GM18519 (cell line): ENCODE measurements around the gene SPHKAP.
A peak's percentile ranks its signal among the peaks of the same experiment; 100 is the strongest.
"Not testable (repeated sequence)": the region's sequence is repeated elsewhere in the genome, so short reads cannot be mapped to it uniquely, and the experiment has no call there.

Experiments used
- ATAC-seq: cut with Tn5 transposase; IDR thresholded peaks from one replicate; pipeline ENCODE4 v1.9.1; 2021; ENCODE audit warnings: mild to moderate bottlenecking, moderate library complexity; ENCODE audit not compliant: unreplicated experiment, low FRiP score

The SPHKAP gene

DNA sequence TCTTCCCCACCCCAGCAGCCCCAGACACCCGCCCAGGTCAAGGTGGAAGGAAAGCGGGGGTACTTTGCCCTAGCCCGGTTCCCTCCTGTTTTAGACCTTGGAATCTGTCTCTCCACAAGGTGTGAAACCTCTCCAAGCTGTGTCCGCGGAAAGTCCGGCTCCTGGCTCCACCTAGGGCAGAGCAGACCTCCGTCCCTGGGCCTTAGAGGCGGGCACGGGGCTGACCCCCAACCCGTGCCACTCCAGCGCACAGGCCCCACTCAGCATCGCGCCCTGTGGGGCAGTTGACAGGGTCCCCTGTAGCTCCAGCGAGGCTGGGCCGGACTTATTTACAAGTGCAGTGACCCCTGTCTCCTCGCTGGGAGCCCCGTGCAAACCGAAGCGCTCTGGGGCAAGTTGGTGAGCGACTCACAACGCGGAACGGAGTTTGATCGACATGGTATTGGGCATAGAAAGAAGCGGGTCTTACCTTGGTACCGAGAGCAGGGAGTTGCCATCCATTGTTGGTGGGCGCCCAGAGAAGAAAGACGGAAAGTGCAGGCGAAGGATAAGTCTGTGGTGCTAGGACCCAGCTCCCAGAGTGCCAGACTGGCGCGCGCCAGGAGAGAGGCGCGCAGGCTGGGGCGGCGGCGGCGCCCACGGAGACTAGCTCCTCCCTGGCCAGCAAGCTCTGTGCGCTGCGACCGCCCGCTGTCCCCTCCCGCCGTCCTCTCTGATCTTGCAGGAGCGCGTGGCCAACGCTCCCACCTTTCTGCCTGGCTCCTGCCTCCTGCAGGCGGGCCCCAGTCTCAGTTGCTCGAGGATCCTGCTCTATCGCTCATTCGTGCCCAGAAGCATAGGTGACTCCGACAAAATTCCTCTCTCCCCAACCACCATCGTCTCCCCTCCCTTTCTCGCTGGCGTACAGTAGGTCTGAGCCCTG lies at the start of gene SPHKAP:
SPHKAP (minus strand) TSS at position 590 of the 922 bp plus-strand sequence; CDS start at position 501, 89 bp downstream.
- no peak for ATAC-seq

DNA sequence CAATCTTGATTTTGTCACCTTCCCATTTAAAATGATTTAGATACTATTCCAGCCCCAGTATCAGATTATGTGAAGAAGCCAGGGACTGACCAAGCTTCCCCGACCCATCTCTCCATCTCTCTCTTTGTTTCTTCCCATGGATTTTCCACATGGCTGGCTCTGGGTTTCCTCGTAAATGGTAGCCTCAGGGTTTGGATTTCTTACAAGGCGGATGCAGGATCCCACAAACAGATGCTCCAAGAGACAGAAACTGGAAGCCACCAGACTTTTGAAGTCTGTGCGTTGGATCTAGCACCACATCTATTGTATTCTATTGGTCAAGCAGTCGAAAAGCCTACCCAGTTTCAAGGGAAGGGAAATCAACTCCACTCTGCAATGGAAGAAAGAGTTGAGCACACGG lies 46.0 kb upstream of the SPHKAP start:
- no peak for ATAC-seq

GRCh38 chr2:228224410-228224809 lies 42.9 kb upstream of the SPHKAP start:
- no peak for ATAC-seq

GRCh38 chr2:228218593-228218992 lies 37.1 kb upstream of the SPHKAP start:
- ATAC-seq: not testable (repeated sequence)

DNA sequence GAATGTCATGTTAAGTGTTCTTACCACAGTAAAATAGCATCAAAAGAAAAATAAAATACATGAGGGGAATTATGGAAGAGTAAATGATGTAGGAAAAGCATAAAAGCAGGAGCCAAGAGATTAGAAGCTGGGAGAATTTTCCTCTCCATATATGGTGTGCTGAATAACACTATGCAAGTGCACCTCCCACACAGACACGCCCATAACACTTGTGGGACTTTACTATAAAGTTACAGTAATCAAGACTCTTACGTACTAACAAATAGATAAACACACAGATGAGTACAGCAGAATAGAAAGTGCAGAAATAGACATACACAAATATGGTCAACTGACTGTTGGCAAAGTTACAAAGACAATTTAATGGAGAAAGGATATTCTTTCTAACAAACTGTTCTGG lies 16.0 kb upstream of the SPHKAP start:
- no peak for ATAC-seq

DNA sequence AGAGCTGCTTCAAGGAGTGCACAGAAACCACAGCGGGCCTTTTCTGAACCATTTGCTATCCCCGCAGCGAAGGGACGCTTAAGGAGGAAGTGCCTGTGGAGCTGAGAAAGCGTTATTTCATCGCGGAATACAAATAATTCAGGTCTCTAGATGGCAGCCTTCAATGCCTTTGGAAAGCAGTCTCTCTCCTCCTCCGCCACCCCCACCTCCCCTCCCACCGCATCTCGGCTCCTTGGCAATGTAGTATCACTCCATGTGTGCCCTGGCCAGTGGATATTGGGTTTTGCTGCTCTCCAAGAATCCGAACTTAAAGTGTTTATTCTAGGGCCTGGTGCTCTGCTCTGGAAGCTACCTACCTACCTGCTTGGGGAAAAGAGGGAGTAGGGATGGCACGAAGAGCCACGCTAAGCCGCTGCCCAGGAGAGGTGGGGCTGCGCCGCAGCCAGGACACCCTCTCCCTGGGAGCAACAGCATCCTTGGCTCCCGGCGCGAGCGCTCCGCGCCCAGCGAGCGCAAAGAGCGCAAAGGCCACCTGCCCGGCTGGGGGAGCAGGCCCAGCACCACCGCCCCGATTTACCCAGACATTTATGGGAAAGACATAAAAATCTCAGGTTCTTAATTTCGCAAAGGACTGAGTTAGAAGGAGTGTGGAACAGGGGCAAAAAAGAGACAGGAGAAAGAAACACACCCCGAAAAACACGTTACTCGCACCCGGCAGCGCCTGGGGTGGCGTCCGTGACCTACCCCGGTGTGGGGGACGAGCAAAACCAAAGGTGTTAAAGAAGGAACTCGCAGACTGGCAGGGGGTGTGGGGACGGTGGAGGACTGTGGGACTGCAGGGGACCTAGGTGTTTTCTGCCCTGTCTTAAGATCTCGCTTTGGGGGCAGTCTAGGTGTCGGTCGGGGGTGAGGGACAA lies 1.0 kb downstream of the SPHKAP start:
- ATAC-seq: no peak

DNA sequence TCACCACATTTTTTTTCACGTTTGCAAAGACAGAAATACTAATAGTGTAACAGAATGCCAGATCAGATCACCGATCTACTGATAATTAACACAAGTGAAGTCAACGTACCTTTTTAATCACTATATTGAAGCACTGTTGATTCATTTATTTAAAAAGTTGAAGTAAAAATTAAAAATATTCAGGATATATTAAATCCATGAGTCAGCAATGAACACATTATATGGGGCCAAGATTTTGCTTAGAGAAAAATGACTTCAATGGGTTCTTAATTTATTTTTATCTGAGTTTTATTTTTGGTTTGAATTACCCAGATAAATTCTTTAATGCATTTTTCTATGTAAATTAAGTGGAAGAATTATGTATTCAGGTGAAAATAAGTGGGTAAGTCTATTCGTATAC lies 14.2 kb downstream of the SPHKAP start:
- no peak for ATAC-seq

- no peak for ATAC-seq
These were observed 16.8 kb downstream of the SPHKAP start for GRCh38 chr2:228164718-228165117.

DNA sequence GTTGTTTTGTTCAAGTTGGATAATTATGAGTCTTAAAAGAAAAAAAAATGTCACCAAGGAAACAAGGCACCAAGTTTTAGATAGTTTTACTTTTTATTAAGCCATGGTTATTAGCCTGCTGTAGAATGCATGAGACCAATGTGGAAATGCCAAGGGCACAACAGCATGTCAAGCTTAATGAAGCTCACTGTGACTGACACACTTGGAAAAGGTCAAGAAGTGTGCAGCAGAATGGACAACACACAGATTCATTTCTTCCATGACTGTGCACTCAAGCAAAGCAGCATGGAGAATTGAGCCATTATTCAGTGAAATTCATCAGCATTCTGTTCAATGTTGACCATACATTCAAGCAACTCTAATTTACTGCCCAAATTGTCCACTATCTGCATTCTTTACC lies 23.6 kb downstream of the SPHKAP start:
- ATAC-seq: no peak

GRCh38 chr2:228144961-228145360 lies 36.5 kb downstream of the SPHKAP start:
- no peak for ATAC-seq

GRCh38 chr2:228140934-228141528 lies 40.5 kb downstream of the SPHKAP start:
- ATAC-seq: peak; percentile 97

DNA sequence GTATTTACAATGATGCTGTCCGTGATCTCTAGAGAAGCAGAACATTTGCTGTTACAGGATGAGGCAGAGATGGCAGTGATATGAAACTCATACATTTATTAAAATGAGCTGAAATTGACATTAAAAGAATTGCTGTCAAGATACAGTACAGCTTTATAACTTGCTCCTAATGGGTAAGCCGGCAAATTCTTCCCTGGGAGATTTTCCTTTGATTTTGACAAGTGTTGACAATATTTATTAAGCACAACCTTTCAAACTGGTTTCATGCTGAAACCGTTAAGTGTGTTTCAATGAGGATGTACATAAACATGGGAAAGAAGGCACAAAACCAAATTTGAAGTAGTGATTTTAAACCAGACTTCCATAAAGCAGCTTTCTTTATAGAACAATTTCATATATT lies 45.5 kb downstream of the SPHKAP start:
- ATAC-seq: no peak

DNA sequence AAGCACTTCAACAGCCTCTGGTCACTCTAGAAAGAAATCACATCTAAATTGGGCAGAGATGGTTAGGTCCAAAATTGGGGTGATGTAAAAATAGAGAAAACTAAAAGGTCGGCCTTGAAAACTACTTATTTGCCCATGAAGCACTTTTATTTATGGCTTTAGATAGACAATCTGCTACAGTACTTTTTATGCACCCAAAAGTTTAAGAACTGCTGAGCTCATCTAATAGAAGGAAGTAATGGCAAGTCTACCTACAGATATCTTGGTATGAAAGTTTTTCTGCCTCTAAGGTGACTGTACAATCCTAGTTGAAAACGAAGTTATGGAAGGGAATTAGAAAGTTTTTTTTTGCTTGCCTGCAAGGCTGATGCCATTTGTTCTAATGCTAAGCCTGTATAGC lies 46.2 kb downstream of the SPHKAP start:
- ATAC-seq: no peak

DNA sequence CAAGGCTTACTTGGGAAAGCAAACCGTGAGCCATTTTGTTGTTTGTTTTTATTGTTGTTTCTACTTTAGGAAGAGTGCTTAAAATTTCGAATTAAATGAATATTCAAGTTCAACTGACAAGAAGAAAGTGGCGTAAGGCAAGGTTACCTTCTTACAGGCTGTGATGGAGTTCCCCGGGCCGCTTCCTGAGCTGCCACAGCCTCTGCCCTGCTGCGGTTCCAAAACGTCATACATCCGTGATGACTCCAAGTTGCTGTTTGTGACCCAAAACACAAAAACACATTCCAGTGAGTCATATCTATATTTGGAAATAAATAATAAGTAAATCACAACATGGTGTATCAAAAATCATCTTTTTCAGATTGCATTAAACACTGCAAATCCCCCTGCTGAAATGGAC lies 49.7 kb downstream of the SPHKAP start:
- ATAC-seq: no peak

DNA sequence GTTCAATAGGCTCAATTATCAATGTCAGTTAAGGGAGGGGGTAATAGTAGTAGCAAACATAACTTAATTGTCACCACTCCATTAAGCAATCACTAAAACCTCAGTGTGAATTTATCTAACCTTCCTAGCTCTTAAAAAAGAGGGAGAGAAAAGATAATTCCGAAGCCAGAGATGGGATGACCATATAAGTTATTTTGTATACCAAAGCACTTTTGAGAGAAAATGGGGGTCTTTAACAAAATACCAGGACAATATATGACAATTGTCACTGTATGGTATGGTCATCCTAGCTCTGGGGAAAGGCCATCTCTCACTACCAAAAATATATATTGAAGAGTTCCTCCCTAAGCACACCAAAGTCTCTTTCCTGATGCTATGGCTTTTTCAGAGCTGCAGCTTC lies 55.1 kb downstream of the SPHKAP start:
- ATAC-seq: no peak

GRCh38 chr2:228118940-228119339 lies 62.5 kb downstream of the SPHKAP start:
- ATAC-seq: no peak

- no peak for ATAC-seq
These were observed 73.6 kb downstream of the SPHKAP start for GRCh38 chr2:228107846-228108245.

DNA sequence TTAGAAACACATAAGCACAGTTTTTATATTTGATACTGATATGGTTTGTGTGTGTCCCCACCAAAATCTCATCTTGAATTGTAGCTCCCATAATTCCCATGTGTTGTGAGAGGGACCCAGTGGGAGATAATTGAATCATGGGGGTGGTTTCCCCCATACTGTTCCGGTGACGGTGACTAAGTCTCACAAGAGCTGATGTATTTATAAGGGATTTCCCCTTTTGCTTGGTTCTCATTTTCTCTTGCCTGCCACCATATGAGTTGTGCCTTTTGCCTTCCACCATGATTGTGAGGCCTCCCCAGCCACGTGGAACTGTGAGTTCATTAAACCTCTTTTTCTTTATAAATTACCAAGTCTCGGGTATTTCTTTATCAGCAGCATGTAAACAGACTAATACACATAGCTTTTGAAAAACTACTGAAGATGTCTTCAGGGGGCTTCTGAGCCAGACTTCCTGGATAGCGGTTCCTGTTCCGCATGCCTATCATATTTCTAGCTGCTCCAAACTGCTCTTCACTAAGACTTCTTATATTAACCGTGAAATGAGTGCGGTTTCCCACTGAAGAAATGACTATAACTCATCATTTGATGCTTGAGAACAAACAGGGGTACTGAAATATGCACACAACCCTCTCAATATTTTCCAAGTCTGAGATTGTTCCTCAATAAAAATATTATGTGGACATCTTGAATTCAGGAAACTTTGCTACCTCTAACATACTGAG lies 75.8 kb downstream of the SPHKAP start:
- ATAC-seq: no peak

GRCh38 chr2:228104215-228104614 lies 77.3 kb downstream of the SPHKAP start:
- ATAC-seq: no peak

GRCh38 chr2:228103379-228103778 lies 78.1 kb downstream of the SPHKAP start:
- ATAC-seq: no peak
